GM23248 (cell line): ENCODE data around the gene SLC35A3. TPM values are rescaled to one million over a fixed set of nuclear protein-coding genes. Genes with fewer than 3 reads are reported as not detected.

Experiments
- DNase-seq: peaks from one replicate; pipeline ENCODE4 v3.0.0-alpha.2; 2015
- H2AFZ ChIP-seq: fragments of 200-600 bp; sonication (generic); 2 replicates; pipeline ENCODE4 v1.6.1; 2016; ENCODE audit warnings: antibody characterized with exemption
- H3F3A ChIP-seq: fragments of 200-600 bp; sonication (generic); 2 replicates; pipeline ENCODE4 v1.6.1; 2016; ENCODE audit warnings: mild to moderate bottlenecking, antibody characterized with exemption, mixed run types; ENCODE audit not compliant: insufficient read depth
- H3K27ac ChIP-seq: fragments of 200-600 bp; sonication (generic); 2 replicates; pipeline ENCODE4 v1.5.1; 2016; ENCODE audit warnings: mild to moderate bottlenecking
- H3K27me3 ChIP-seq: fragments of 200-600 bp; sonication (generic); replicated peaks from 2 replicates; pipeline ENCODE4 v1.6.1; 2016; ENCODE audit warnings: mild to moderate bottlenecking; ENCODE audit not compliant: insufficient read depth
- H3K36me3 ChIP-seq: fragments of 200-600 bp; sonication (generic); 2 replicates; pipeline ENCODE4 v1.6.1; 2016; ENCODE audit warnings: low read depth, mild to moderate bottlenecking
- H3K4me1 ChIP-seq: fragments of 200-600 bp; sonication (generic); 2 replicates; pipeline ENCODE4 v1.6.1; 2016; ENCODE audit warnings: mild to moderate bottlenecking; ENCODE audit not compliant: insufficient read depth
- H3K4me2 ChIP-seq: fragments of 200-600 bp; sonication (generic); one replicate; pipeline ENCODE4 v1.6.1; 2016; ENCODE audit warnings: mild to moderate bottlenecking; ENCODE audit not compliant: unreplicated experiment
- H3K4me3 ChIP-seq: fragments of 200-600 bp; sonication (generic); 2 replicates; pipeline ENCODE4 v1.5.1; 2016; ENCODE audit warnings: mild to moderate bottlenecking
- H3K79me2 ChIP-seq: fragments of 200-600 bp; sonication (generic); 2 replicates; pipeline ENCODE4 v1.6.1; 2016; ENCODE audit warnings: mild to moderate bottlenecking; ENCODE audit not compliant: insufficient read depth
- H3K9ac ChIP-seq: fragments of 200-600 bp; sonication (generic); 2 replicates; pipeline ENCODE4 v1.6.1; 2016; ENCODE audit warnings: mild to moderate bottlenecking
- H3K9me2 ChIP-seq: fragments of 200-600 bp; sonication (generic); 2 replicates; pipeline ENCODE4 v1.6.1; 2016; ENCODE audit warnings: mixed run types, mild to moderate bottlenecking, moderate library complexity; ENCODE audit not compliant: insufficient read depth
- H3K9me3 ChIP-seq: fragments of 200-600 bp; sonication (generic); one replicate; pipeline ENCODE4 v1.6.1; 2017; ENCODE audit warnings: low read depth
- H4K20me1 ChIP-seq: fragments of 200-600 bp; sonication (generic); 2 replicates; pipeline ENCODE4 v1.6.0; 2016; ENCODE audit not compliant: insufficient read depth
- EZH2 ChIP-seq: fragments of 200-600 bp; sonication (generic); IDR thresholded peaks from 2 replicates; pipeline ENCODE4 v1.6.1; 2018; ENCODE audit warnings: antibody characterized with exemption, mild to moderate bottlenecking; ENCODE audit not compliant: insufficient read depth, poor library complexity, severe bottlenecking
- EZH2phosphoT487 ChIP-seq: fragments of 200-600 bp; sonication (generic); IDR thresholded peaks from 2 replicates; pipeline ENCODE4 v1.6.1; 2018; ENCODE audit warnings: antibody characterized with exemption, moderate library complexity, mild to moderate bottlenecking, low read depth; ENCODE audit not compliant: insufficient read depth
- WGBS, 2 experiments: methylation state at CpG; one replicate each; pipeline ENCODE4 v1.1.6; 2015 to 2017; ENCODE audit warnings: low lambda C conversion rate in 2 of 2, low coverage in 1 of 2; ENCODE audit errors: missing lambda C conversion rate in 2 of 2; 5-methylcytosine and 5-hydroxymethylcytosine counted together
- in situ Hi-C: fragments of 300-500 bp; cut with MboI; formaldehyde crosslinking; loops from 2 replicates; pipeline ENCODE4 v1.15.0; 2020
- polyA plus RNA-seq: library from polyadenylated mRNA; unstranded; fragments of >200 nt; fragmentation: Nextera tagmentation; extraction: Ambion mirVana; gene quantifications from 2 replicates; pipeline ENCODE4 v1.2.1, GENCODE V29; 2016
- total RNA-seq: library from RNA; depleted of rRNA; stranded (reverse); fragments of >200 nt; shearing (Covaris generic); gene quantifications from 2 replicates; pipeline ENCODE4 v1.2.3, GENCODE V29; 2014

The SLC35A3 gene
- total and polyA plus RNA-seq, 2 experiments from 2014 or later = 30.7 to 46.0 TPM

DNA sequence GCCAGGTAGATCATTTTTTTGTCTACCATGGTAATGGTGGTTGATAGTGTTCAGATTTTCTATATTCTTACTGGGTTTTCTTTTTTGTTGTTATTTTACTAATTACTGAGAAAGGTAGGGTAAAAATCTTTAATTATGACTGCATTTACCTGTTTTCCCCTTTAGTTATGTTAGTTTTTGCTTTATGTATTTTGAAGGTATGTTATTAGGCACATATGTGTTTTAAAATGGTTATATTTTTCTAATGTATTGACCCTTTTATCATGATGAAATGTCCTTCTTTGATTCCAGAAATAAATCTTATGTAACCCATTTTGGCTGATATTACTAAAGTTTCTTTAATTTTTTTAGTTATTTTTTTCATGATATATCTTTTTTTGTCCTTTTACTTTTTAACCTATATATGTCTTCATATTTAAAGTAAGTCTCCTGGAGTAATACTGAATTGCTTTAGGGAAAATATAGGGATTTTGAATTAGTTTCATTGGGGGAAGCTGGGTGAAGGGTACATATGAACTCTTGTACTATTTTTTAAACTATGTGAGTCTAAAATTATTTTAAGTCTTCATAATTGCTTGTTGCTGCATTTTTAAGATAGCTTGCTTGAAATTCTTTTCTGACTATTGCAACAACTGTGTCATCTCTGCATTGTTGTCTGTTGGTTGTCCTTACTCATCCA is 22.4 kb downstream of the SLC35A3 start:
- Histone ChIP-seq H3K4me1 (no peaks in the 10 kb centered on the region), H4K20me1 (no peaks in the 10 kb centered on the region), H3K27me3 (no peaks in the 10 kb centered on the region), H3K4me3 (no peak overlapping the region), H3K27ac (no peak overlapping the region), H3K9ac (no peak overlapping the region), H3K4me2 (no peak overlapping the region), H3K79me2 (peaks cover 71% of the 10 kb centered on the region), H3K9me2 (no peaks in the 10 kb centered on the region), H2AFZ (no peak overlapping the region), H3K36me3 (peaks cover 15% of the 10 kb centered on the region; the same call in 1 of the 2 replicates), H3K9me3 (no peaks in the 10 kb centered on the region), H3F3A (no peaks in the 10 kb centered on the region)
- TF ChIP-seq EZH2phosphoT487 (no peak), EZH2 (no peak)
- no peak for DNase-seq
- in situ Hi-C loops = no loop called here

DNA sequence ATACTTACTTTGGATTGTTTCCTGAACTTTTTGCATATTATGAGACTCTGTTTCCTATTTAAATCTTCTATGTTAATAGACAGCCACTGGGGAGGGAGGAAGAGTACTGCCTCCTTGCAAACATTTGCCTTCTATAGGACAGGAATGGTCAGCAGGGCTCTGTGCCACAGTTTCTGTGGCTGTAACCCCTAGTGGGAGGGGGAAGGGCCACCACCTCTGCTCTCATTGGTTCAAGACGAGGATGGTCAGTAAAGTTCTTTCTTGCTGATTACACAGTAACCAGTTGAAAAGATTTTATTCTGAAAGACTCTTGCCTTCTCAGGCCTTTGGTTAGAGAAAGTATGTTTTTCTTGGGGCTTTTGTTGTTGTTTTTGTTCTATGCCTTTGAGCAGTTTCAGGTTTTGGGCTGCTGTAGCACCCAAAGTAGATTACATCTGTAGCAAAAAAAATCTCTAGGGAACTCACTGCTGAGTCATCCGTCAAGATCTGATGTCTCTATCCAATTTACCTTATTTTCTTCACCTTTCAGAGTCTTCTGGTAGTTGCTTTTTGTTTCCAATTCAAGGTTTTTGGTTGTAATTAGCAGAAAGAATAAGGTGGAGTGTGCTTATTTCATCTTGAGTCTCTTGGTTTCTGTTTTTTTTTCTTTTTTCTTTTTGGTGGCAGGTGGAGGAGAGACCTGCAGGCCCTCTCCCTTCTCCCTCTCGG is 23.1 kb downstream of the SLC35A3 start:
- Histone ChIP-seq H3K36me3 (peaks cover 15% of the 10 kb centered on the region; the same call in 1 of the 2 replicates), H3K9me2 (no peaks in the 10 kb centered on the region), H4K20me1 (no peaks in the 10 kb centered on the region), H3K79me2 (peaks cover 63% of the 10 kb centered on the region), H3K4me3 (no peak overlapping the region), H3K9me3 (no peaks in the 10 kb centered on the region), H3K4me1 (no peaks in the 10 kb centered on the region), H3K9ac (no peak overlapping the region), H3K27me3 (no peaks in the 10 kb centered on the region), H3K4me2 (no peak overlapping the region), H3K27ac (no peak overlapping the region), H3F3A (no peaks in the 10 kb centered on the region), H2AFZ (no peak overlapping the region)
- no peak for TF ChIP-seq EZH2
- no peak for TF ChIP-seq EZH2phosphoT487
- 95% methylated on average over 3 of the region's 3 CpGs for WGBS, 2 experiments
- in situ Hi-C loops = no loop called here
- no peak for DNase-seq

DNA sequence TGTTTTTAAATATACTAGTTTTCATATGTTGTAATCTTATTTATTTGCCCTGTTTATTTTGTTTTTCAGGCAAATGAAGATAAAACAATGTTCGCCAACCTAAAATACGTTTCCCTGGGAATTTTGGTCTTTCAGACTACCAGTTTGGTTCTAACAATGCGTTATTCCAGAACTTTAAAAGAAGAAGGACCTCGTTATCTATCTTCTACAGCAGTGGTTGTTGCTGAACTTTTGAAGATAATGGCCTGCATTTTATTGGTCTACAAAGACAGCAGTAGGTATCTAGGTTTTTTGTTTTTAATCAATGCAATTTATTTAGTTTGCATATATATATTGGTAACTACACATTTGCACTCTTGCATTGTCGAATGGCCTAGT is 23.7 kb downstream of the SLC35A3 start:
- DNase-seq = no peak
- TF ChIP-seq EZH2 (no peak), EZH2phosphoT487 (no peak)
- Histone ChIP-seq H3F3A (no peaks in the 10 kb centered on the region), H4K20me1 (no peaks in the 10 kb centered on the region), H3K9me2 (no peaks in the 10 kb centered on the region), H3K9me3 (no peaks in the 10 kb centered on the region), H3K4me2 (no peak overlapping the region), H3K27ac (no peak overlapping the region), H3K36me3 (peaks cover 15% of the 10 kb centered on the region; the same call in 1 of the 2 replicates), H3K4me3 (no peak overlapping the region), H3K4me1 (no peaks in the 10 kb centered on the region), H2AFZ (no peak overlapping the region), H3K9ac (no peak overlapping the region), H3K27me3 (no peaks in the 10 kb centered on the region), H3K79me2 (peaks cover 58% of the 10 kb centered on the region)
- 97 to 99% methylated on average over 5 of the region's 5 CpGs for WGBS, 2 experiments
- in situ Hi-C loops = no loop called here

DNA sequence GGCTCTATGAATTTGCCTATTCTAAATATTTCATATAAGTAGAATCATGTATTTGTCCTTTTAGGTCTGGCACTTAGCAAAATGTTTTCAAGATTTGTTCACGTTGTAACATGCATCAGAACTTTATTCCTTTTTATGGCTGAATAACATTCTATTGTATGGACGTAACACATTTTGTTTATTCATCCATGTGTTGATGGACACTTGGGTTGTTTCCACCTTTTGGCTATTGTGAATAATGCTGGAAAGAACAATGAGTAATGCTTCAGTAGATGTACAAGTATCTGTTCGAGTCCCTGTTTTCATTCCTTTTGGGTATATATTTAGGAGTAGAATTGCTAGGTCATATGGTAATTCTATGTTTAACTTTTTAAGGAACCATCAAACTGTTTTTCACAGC is 24.7 kb downstream of the SLC35A3 start:
- no peak overlapping the region for H2AFZ ChIP-seq
- no peaks in the 10 kb centered on the region for H3K9me2 ChIP-seq
- in situ Hi-C loops = no loop called here
- H3K27ac ChIP-seq = no peak overlapping the region
- H3K4me1 ChIP-seq = no peaks in the 10 kb centered on the region
- H3K4me2 ChIP-seq = no peak overlapping the region
- no peak overlapping the region for H3K4me3 ChIP-seq
- DNase-seq = no peak
- no peaks in the 10 kb centered on the region for H4K20me1 ChIP-seq
- no peaks in the 10 kb centered on the region for H3F3A ChIP-seq
- TF ChIP-seq EZH2 = no peak
- no peak for TF ChIP-seq EZH2phosphoT487
- WGBS, 2 experiments = 95 to 97% methylated on average over 3 of the region's 3 CpGs
- H3K36me3 ChIP-seq = peaks cover 15% of the 10 kb centered on the region; the same call in 1 of the 2 replicates
- no peaks in the 10 kb centered on the region for H3K27me3 ChIP-seq
- peaks cover 48% of the 10 kb centered on the region for H3K79me2 ChIP-seq
- no peak overlapping the region for H3K9ac ChIP-seq
- no peaks in the 10 kb centered on the region for H3K9me3 ChIP-seq
